Stimulated activated CD4-positive, alpha-beta T cell treated with anti-CD3 and anti-CD28 coated beads, Interleukin-12 subunit alpha, Interleukin-12 subunit beta, amount 100 ng/mL, for 48 hours (primary cell): ENCODE data around the gene PPP2R2C.

ENCODE experiments used
- DNase-seq, 3 donors: peaks; one replicate each; pipeline ENCODE4 v3.0.0-alpha.2; 2020; ENCODE audit warnings: low read depth in 2 of 3, low spot score in 1 of 3

The PPP2R2C gene

DNA sequence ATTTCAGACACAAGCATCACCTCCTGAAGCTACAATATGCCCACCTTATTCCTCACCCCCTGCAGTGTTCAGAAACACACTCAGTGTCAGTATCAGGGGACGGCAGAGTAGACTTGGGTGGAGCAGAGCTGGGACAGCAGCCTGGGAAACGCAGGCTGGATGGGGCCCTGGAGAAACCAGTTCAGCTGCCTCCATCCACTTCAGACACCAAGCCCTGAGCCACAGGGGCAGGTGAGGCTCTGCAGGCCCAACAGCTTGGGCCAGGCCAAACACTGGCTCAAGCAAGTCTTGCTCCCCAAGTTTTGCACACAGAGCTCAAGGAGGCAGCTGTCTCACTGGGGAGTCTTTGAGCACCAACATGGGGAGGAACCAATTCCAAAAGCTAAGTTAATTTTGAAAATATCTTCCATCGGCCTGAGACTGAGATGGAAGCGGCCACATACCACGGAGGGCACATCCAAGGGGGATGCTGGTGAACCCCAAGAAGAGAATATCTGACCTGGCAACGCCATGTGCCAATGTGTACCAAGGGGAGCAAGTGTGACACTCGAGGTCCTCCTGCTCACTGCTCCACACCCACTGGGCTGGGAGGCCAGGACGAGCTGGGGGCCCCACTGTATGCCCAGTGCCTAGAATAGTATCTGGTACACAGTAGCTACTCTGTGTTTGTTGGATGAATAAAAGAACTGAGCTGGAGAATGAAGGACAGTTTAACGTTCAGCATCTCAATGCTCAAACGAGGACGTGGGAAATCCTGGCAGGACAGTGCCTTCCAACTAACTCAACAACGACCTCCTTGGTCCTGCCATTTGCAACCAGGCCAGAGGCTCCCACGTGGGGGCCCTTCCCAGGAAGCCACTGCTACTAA, 45.6 kb downstream of the PPP2R2C start:
- DNase-seq: no peak

DNA sequence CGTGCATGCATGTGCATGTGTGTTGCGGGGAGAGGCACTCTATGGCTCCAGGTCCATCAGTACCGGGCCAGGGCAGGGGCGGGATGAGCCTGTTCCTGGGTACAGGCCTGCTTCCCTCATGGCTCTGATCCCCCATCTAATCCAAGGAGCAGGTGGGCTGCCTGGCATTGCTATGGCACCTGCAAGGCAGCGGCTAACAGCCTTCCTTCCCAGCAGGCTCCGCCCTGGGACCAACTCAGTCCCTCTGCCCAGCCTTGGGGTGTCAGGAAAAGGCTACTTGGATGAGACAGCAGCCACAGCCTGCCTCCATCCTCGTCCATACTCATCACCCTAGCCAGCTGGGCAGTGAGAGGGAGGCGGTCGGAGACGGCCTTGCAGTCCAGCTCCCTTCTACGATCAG, 46.5 kb downstream of the PPP2R2C start:
- DNase-seq: no peak

DNA sequence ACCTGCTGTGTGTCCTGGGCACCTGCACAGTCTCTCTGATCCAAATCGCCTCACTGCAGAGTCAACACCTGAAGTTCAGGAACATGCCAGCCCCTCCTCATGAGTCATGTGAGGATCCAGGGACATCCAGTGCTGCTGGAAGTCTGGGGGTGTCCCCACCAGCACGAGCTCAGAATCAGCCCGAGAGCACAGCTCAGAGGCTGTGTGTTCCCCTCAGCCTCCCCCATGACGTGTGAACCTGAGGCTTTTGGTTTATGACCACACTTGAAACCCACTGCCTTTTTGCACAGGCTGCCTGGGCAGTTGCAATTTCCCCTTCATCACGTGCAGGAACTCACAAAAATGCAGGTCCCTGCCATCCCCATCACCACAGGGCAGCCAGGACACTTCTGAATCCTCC, 47.1 kb downstream of the PPP2R2C start:
- no peak for DNase-seq

DNA sequence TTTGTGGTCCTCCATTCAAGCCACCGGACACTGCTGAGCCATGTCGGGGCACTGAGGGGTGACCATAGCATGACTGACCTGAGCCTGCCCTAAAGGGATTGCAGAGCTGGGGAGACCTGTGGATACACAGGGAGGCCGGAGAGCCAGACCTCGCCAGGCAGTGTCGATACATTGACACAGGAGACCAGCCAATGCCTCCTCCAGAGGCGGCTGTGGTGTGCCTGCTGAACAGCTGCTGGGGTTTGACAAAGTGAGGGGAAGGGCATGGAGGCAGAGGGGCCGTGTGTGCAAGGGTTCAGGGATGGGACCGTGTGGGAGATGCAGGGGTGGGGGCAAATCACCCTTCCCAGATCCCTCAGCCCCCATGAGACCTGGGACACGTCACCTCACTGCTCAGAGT, 48.0 kb downstream of the PPP2R2C start:
- no peak for DNase-seq

DNA sequence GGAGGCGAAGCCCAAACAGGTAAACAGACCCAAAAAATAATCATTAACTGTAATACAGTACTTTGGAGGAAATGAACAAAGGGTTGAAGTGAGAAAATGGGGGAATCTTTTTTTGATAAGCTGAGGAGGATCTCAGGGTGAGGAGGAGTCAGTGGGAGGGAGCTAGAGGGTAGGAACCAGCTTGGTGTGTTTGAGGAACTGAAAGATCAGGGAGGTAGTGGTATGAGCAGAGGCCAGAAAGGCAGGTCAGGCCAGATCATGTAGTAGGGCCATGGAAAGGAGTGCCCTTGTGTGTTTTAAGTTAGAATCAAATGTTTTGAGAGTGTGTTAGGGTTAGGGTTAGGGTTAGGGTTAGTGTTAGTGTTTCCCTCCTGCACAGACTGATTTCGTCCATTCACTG, 48.8 kb downstream of the PPP2R2C start:
- no peak for DNase-seq

DNA sequence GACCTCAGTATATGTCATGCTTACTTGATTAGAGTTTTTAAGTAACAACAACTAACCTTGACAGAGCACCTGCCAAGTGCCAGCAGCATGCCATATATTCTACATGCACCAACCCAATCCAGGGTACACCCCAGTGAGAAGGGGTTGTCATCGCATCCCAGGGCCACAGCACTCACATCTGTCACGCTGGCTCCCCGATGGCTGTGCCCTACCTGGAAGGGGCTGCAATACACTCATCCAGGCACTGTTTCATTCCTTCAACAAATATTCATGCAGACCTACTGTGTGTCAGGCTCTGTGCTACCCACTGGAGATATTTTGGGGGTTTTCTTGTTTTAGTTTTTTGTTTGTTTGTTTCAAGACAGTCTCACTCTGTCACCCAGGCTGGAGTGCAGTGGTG, 49.5 kb downstream of the PPP2R2C start:
- DNase-seq: no peak

DNA sequence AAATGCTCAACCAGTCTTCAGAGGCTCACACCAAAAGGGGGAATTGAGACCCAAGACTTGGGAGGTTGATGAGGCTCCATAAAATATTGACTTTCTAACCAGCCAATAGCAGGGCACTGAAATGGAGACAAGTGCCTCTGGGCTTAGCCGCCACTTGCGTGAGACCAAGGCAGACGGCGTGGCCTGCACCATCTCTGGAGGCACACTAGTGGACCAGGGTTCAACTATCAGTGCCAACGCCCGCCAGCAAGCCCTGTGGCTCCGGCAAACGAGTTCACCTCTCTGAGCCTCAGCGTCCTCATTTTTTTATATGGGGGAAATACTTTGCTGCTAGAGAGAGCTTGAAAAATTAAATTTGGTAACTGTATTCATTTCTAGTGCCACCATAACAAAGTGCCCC, 50.3 kb downstream of the PPP2R2C start:
- no peak for DNase-seq

DNA sequence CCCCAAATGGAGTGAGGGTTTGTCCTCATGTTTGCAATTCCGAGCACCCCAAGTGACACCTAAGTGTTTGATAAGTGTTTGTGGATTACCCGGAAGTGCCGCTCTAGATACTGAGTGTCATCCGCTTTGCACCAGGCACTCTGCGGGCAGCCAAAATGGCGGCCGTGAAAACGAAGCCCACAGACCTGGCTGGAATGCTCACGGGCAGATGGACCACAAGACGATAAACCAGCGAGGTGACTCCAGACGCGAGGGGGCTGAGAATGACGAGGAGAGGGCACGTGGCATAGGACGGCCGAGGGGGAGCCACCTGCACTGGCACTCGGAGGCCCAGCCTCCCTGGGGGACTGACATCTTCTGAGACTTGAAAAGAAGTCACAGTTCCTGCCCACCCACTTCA, 51.0 kb downstream of the PPP2R2C start:
- DNase-seq: no peak

DNA sequence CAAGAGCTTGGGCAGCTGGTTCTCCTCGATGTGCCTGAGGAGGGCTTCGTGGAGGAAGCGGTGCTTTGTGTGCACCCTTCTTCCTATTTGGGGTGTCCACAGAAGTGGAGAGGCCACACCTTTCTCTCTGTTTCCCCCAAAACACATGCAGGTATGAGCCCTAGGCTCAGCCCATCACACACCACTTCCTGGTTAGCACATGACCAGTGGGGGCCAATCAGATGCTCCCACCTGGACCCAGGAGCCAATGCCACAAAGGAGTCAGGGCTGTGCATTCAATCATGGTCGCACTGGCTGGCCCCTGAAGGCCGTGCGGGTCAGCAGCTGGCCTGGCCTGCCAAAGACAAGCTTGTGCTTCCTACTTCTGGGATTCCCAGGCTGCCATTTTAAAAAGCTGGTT, 51.4 kb downstream of the PPP2R2C start:
- no peak for DNase-seq

DNA sequence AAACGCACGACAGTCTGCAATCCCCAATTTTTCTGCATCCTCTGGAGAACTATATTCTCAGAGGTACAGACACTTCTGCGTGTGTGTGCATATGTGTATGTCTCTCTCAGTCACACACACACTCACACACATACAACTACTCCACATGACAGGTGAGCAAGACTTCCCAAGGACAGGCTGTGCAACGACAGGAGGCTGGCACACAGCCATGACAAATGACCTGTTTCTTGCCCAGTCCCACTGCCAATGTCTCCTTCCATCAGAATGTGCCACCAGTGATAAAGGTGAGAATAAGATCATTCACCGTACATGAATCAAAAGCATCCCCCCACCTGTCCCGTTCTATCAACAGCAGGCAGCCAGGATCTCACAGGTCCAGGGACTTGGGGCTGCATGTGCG, 52.4 kb downstream of the PPP2R2C start:
- DNase-seq: no peak

DNA sequence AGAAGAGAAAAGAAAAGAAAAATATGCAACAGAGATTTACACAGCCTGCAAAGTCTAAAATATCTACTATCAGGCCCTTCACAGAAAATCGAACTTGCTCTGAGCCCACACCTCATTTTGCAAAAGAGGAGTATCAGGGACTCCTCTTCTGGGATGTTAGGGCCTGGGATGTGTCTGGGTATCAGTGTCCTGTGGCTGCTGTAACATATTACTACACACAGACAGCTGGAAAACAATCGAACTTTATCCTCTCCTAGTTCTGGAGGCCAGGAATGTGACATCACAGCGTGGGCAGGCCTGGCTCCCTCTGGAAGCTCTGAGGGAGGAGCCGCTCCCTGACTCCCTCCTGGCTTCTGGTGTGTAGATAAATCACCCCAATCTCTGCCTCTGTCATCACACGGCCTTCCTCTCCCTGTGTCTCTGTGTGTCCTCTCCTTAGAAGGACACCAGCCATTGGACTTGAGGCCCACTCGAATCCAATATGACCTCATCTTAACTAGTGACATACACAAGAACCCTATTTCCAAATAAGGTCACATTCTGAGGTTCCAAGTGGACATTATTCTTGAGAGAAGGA, 52.9 kb downstream of the PPP2R2C start:
- DNase-seq: no peak

DNA sequence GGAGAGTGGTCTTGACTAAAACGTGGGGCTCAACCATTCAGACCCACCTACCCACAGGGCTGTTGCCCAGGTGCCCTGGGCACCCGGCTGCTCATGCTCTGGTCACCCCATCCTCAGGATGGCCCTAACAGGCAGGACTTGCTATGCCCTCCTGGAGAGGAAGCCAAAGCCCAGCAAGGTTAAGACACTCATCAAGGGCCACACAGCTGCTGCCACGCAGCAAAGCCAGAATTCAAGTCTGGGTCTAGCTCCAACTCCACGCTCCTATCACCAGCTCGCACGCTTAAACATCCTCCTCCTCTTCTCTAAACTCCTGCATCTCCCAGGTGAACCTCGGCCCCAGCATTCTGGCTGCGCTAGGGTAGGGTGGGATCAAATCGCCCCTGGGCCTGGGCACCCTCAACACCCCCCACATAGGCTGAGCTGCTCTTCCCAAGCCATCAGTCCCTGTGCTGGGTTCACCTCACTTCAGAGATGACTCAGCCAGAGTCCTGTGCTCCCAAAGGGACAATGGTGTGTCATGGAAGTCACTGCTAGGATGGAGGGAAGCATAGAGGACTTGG, 54.1 kb downstream of the PPP2R2C start:
- no peak for DNase-seq

DNA sequence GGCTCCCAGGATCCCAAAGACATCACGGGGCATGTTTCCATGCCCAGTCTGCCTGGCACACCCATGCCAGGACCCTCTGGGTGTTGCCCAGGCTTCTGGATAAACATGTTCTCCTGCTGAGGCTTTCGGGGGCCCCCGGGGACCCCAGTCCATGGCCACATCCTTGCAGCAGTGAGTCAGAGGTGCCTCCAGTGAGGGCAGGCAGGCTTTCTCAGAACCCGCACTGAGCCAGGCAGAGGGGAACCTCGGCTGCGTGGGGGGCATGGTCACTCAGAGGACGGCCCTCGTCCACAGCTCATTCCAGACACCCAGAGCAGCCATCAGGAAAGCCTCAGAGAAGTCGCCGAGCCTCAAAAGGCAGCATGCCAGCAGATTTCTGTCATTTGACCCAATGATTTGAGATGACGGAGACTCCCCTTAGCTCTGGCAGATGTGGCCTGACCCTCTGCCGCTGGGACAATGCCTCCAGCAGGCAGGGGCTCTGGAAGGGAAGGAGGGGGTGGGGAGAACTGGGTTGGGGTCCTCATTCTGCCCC, 54.8 kb downstream of the PPP2R2C start:
- no peak for DNase-seq

DNA sequence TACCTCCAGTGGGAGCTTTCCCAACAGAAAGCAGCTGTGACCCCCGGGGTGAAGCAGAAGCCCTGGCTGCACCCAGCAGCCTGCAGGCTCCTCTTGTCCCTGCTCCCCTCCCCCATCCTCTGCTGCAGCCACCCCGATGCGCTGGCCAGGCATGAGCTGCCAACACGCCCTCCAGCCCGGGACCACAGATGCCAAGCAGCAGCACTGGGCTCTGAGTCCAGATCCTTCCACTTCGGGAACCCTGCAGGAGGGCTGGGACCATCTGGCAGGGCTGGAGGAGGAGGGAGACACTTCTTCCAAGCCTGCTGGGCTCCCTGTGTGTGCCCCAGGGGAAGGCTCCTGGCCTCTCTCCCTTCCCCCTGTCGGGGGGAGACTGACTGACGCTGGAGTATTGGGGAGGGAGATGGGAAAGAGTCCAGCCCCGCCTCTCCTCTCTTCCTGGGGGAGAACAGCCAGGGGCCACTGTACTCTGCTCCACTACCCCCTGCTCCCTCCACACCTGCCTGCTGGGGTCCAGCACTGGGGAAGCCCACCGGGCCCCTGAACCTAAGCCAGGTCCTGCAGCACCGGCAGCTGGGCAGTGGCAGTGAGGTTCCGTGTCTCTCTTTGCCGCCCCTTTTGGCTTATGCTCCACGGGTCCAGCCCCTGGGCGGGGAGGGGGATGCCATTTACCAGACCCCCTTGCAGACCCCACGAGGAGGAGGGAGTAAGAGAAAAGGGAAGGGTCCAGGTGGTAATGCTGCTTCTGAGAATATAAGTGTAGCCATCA, 55.7 kb downstream of the PPP2R2C start:
- DNase-seq: no peak

DNA sequence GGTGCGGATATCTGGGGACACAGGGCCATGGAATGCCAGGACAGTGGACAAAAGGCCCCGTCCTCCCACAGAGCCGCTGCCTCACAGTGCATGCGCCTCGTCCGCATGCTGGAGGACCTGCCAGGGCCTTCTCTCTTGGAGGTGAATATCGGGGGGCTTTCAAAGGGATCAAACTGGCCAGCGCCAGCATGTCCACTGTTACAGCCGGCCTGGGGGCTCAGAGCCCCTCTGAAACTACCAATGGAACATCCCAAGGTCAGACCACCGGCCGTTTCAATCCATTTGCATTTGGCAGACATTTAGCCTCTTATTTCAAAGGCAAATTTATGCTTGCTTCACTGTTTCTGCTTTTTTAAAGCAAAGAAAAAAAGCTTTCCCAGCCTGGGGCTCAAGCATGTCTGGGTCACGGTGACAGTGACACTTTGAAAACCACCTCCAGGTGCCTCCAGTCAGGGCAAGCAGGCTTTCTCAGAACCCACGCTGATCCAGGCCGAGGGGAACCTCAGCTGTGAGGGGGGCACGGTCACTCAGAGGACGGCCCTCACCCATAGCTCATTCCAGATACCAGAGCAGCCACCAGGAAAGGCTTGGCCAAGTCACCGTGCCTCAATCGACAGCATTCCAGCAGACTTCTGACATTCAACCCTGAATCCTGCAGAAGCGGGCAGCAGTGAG, 57.2 kb downstream of the PPP2R2C start:
- no peak for DNase-seq

DNA sequence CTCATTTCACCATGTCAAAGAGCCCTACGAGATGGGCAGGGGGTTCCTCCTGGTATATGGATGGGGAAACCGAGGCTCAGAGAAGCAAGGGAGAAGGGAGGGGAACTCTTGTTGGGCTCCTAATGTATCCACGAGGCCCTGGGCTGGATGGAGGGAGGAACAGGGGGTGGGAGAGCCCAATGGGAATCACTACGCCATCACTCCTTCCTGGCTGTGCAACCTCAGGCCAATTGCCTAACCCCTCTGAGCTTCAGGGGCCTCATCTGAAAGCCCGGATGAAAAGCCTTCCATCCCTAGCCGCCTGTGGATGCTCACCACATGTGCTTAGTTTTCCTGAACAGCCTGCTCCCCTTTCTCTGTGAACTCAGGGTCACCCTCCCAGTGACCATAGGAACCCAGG, 57.8 kb downstream of the PPP2R2C start:
- no peak for DNase-seq

DNA sequence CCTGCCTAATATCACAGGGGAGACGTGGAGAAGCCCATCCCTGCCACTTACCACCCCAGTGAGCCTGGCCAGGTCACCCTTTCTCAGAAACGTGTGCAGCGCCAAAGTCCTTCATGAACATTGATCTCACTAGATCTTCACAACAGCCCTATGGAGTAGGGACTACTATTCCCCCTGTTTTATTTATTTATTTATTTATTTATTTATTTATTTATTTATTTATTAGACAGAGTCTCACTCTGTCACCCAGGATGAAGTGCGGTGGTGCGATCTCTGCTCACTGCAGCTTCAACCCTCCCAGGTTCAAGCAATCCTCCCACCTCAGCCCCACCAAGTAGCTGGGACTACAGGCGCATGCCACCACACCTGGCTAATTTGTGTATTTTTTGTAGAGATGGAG, 61.8 kb downstream of the PPP2R2C start:
- no peak for DNase-seq

DNA sequence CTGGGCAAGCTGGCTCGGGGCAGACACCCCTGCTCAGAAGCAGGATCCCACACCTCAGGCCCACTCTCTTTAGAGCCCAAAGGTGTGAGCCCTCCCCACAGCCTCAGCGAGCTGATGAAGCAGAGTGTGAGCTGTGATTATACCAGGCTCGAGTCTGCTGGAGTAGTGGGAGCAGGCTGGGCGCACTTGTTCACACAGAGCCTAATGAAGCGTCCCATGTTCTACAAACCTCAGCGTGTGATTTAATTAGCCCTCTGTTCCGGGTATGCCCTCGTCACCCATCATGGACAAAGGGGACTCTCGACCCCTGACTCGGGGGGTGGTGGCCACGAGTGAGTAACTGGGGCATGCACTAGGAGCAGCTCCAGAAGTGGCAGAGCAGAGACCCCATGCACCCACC, 62.3 kb downstream of the PPP2R2C start:
- no peak for DNase-seq

DNA sequence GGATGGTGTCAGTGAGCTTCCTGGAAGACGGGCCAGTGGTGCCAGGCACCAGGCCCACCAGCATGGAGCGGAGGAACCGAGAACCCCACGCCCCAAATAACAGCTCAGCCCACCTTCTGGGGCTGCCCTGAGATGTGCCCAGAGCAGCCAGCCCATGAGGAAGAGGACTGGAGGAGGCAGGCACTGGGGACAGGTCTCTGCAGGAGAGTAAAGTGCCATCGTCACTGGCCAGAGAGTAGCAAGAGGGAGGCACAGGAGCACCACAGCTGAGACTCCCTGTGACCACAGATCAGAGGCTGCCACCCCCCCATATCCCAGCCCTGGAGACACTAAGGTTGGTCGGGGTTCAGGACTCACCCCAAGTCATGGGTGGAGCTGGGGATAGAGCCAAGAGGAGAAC, 63.0 kb downstream of the PPP2R2C start:
- no peak for DNase-seq

DNA sequence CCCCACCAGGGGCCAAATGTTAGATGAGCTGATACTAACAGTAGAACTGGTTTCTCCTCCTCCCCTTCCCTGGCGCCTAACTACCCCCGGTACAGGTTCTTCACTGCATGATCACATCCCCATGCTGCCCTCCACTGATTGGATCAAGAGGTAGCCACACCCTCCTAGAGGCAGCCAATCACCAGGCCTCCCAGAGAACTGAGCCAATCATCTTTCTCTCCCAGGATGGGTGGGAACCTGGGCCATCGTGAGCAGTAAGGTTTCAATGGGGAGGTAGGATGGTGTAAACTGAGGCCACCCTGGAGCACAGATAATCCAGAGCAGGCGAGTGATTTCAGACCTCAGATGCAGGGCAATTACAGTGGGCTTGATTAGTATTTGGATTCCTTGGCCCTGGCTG, 64.2 kb downstream of the PPP2R2C start:
- DNase-seq: no peak

DNA sequence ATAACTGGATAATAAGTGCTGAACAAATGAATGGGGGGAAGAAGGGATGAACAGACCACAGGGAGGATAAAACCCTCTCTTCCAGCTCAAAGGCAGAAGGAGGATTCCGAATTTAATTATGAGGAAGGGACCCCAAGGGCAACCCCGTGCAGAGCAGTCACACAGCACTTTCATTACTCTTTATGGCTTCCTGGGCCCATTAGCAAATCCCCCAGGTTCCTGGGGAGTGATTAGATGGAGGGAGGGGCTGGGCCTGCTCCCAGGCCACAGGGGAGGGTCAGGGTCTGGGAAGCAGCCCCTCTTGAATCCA, 67.1 kb downstream of the PPP2R2C start:
- no peak for DNase-seq
